HEK293 (cell line): ENCODE measurements around the gene GLT8D2.

Experiments
- CTCF ChIA-PET: fragments of 350-600 bp; formaldehyde crosslinking; extraction: SDS; loops from one replicate; lab custom pipeline; 2021; ENCODE audit warnings: antibody characterized with exemption; lab: Yijun Ruan, JAX
- POLR2A ChIA-PET: fragments of 300-600 bp; formaldehyde crosslinking; extraction: SDS; loops from one replicate; lab custom pipeline; 2020; ENCODE audit warnings: antibody characterized with exemption, inconsistent platforms; lab: Yijun Ruan, JAX
- H3K27ac ChIP-seq: fragments of 200-500 bp; sonication (Bioruptor generic); 2 replicates; pipeline ENCODE4 v1.5.1; 2014; ENCODE audit warnings: low read depth, low read length, control low read depth, inconsistent platforms; ENCODE audit errors: extremely low read depth
- H3K36me3 ChIP-seq, 2 experiments: fragments of 200-500 bp in 1 of 2; sonication (Bioruptor generic) in 1 of 2; 1 replicate in 1 of 2; 2 replicates in 1 of 2; pipeline ENCODE4 v1.5.1; 2014 to 2017; ENCODE audit warnings: inconsistent platforms in 2 of 2, low read length in 2 of 2; ENCODE audit not compliant: control insufficient read depth in 2 of 2, insufficient read depth in 1 of 2
- H3K4me1 ChIP-seq: fragments of 200-500 bp; sonication (Bioruptor generic); 2 replicates; pipeline ENCODE4 v1.5.1; 2014; ENCODE audit warnings: mild to moderate bottlenecking, low read length, inconsistent platforms; ENCODE audit not compliant: control insufficient read depth, insufficient read depth
- H3K4me3 ChIP-seq: 2 replicates; pipeline ENCODE4 v1.5.1; 2011; ENCODE audit warnings: low read depth, mild to moderate bottlenecking, control low read depth, low read length, moderate library complexity
- H3K9me3 ChIP-seq: fragments of 200-500 bp; sonication (Bioruptor generic); 2 replicates; pipeline ENCODE4 v1.5.1; 2014; ENCODE audit warnings: low read depth, low read length, inconsistent platforms; ENCODE audit not compliant: control insufficient read depth, insufficient read depth
- GLIS2 ChIP-seq: fragments of 450-650 bp; formaldehyde crosslinking; IDR thresholded peaks from 2 replicates; pipeline ENCODE4 v1.5.1; 2016; ENCODE audit warnings: missing biosample characterization, missing genetic modification characterization
- KLF8 ChIP-seq: fragments of 450-650 bp; formaldehyde crosslinking; IDR thresholded peaks from 2 replicates; pipeline ENCODE4 v1.5.1; 2016; ENCODE audit warnings: missing biosample characterization, missing genetic modification characterization
- MZF1 ChIP-seq: fragments of 450-650 bp; formaldehyde crosslinking; IDR thresholded peaks from 2 replicates; pipeline ENCODE4 v1.5.1; 2017; ENCODE audit warnings: missing biosample characterization, missing genetic modification characterization, borderline replicate concordance
- TSHZ1 ChIP-seq: fragments of 450-650 bp; formaldehyde crosslinking; IDR thresholded peaks from 2 replicates; pipeline ENCODE4 v1.5.1; 2016; ENCODE audit warnings: missing biosample characterization, missing genetic modification characterization, borderline replicate concordance
- YY2 ChIP-seq: fragments of 450-650 bp; formaldehyde crosslinking; IDR thresholded peaks from 2 replicates; pipeline ENCODE4 v1.5.1; 2016; ENCODE audit warnings: missing biosample characterization, missing genetic modification characterization
- ZBTB17 ChIP-seq: fragments of 450-650 bp; formaldehyde crosslinking; IDR thresholded peaks from 2 replicates; pipeline ENCODE4 v1.5.1; 2016; ENCODE audit warnings: missing biosample characterization, missing genetic modification characterization
- ZBTB26 ChIP-seq: fragments of 450-650 bp; formaldehyde crosslinking; optimal IDR thresholded peaks from 2 replicates; pipeline ENCODE3; 2016; ENCODE audit warnings: missing biosample characterization, mild to moderate bottlenecking, missing genetic modification characterization
- ZNF645 ChIP-seq: fragments of 450-650 bp; formaldehyde crosslinking; IDR thresholded peaks from 2 replicates; pipeline ENCODE4; 2016; ENCODE audit warnings: missing biosample characterization, missing genetic modification characterization
- ZNF704 ChIP-seq: fragments of 450-650 bp; formaldehyde crosslinking; IDR thresholded peaks from 2 replicates; pipeline ENCODE4 v1.5.1; 2016; ENCODE audit warnings: missing biosample characterization, missing genetic modification characterization
- ZNF747 ChIP-seq: fragments of 450-650 bp; formaldehyde crosslinking; IDR thresholded peaks from 2 replicates; pipeline ENCODE4 v1.5.1; 2016; ENCODE audit warnings: missing biosample characterization, missing genetic modification characterization
- TF ChIP-seq, protein P1 (sequence below): fragments of 450-650 bp; formaldehyde crosslinking; IDR thresholded peaks from 2 replicates; pipeline ENCODE4 v1.5.1; 2016; ENCODE audit warnings: missing biosample characterization, missing genetic modification characterization

Gene GLT8D2

DNA sequence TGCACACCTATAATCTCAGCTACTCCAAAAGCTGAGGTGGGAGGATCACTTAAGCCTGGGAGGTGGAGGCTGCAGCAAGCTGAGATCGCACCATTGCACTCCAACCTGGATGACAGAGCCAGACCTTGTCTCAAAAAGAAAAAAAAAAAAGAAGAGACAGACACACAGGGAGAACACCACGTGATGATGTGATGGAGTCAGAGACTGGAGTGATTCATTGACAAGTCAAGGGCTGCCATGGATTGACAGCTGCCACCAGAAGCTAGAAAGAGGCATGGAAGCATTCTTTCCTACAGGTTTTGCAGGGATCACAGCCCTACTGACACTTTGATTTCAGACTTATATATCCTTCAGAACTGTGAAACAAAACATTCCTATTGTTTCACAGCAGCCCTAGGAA is 10.8 kb upstream of the GLT8D2 start:
- POLR2A ChIA-PET = interaction anchor here (0.7 kb wide), 1 partner anchor 94 kb away, joined by 3 read pairs; no protein-coding TSS in a partner anchor
- TF ChIP-seq TSHZ1 (tag by site-specific recombination) (peak; percentile 96; the same call in 1 of the 2 replicates), ZBTB17 (0 out of 2 replicates have a peak, but pooled peaks have one; percentile 18), ZBTB26 (no peak)
- no peak overlapping the region for H3K27ac ChIP-seq
- peaks cover 3% of the 10 kb centered on the region; the same call in 1 of the 2 replicates for H3K4me1 ChIP-seq
- no peaks in the 10 kb centered on the region for H3K36me3 ChIP-seq
- H3K9me3 ChIP-seq = no peaks in the 10 kb centered on the region
- CTCF ChIA-PET = no interaction called here
- no peak overlapping the region for H3K4me3 ChIP-seq

DNA sequence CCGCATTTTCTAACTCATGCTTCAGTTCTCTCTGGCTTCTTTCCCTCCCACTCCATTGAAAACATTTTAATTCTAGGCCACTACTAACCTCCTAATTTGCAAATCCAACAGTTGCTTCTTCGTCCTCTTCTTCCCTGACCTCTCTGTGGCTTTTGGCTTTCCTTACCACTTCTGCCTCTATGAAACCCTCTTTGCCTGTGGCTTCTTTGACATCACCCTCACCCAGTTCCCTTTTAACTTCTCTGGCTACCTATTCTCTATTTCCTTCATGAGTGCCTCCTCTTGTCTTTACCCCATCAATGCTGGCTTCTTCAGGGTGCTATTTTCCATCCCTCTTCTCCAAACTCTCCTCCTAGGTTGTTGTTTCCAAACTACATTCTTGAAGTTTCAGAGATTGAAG is 10.0 kb upstream of the GLT8D2 start:
- H3K36me3 ChIP-seq = no peaks in the 10 kb centered on the region
- H3K4me3 ChIP-seq = no peak overlapping the region
- ChIA-PET CTCF (interaction anchor here (2.7 kb wide), 1 partner anchor 49 kb away, joined by 24 read pairs; no protein-coding TSS in a partner anchor), POLR2A (no interaction called here)
- H3K4me1 ChIP-seq = no peaks in the 10 kb centered on the region
- TF ChIP-seq KLF8 = no peak
- TF ChIP-seq GLIS2 (tag by site-specific recombination) = no peak
- TF ChIP-seq YY2 (tag by site-specific recombination) = no peak
- TF ChIP-seq, protein P1, sequence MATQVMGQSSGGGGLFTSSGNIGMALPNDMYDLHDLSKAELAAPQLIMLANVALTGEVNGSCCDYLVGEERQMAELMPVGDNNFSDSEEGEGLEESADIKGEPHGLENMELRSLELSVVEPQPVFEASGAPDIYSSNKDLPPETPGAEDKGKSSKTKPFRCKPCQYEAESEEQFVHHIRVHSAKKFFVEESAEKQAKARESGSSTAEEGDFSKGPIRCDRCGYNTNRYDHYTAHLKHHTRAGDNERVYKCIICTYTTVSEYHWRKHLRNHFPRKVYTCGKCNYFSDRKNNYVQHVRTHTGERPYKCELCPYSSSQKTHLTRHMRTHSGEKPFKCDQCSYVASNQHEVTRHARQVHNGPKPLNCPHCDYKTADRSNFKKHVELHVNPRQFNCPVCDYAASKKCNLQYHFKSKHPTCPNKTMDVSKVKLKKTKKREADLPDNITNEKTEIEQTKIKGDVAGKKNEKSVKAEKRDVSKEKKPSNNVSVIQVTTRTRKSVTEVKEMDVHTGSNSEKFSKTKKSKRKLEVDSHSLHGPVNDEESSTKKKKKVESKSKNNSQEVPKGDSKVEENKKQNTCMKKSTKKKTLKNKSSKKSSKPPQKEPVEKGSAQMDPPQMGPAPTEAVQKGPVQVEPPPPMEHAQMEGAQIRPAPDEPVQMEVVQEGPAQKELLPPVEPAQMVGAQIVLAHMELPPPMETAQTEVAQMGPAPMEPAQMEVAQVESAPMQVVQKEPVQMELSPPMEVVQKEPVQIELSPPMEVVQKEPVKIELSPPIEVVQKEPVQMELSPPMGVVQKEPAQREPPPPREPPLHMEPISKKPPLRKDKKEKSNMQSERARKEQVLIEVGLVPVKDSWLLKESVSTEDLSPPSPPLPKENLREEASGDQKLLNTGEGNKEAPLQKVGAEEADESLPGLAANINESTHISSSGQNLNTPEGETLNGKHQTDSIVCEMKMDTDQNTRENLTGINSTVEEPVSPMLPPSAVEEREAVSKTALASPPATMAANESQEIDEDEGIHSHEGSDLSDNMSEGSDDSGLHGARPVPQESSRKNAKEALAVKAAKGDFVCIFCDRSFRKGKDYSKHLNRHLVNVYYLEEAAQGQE (tag by site-specific recombination) = no peak
- TF ChIP-seq ZNF645 = no peak
- no peak for TF ChIP-seq MZF1 (tag by site-specific recombination)
- no peak for TF ChIP-seq ZNF704 (tag by site-specific recombination)
- no peak overlapping the region for H3K27ac ChIP-seq
- no peaks in the 10 kb centered on the region for H3K9me3 ChIP-seq

- H3K4me1 ChIP-seq = no peaks in the 10 kb centered on the region
- TF ChIP-seq ZNF747 (tag by site-specific recombination) = no peak
- ChIA-PET CTCF (interaction anchor here (0.9 to 2.7 kb wide), 5 partner anchors 9 to 93 kb away, joined by 4 to 24 read pairs (median 6); partner anchors contain the start of gene TDG), POLR2A (no interaction called here)
- H3K4me3 ChIP-seq = no peak overlapping the region
- H3K36me3 ChIP-seq = no peaks in the 10 kb centered on the region
- H3K9me3 ChIP-seq = no peaks in the 10 kb centered on the region
- H3K27ac ChIP-seq = no peak overlapping the region
These were observed 8.8 kb upstream of the GLT8D2 start for GRCh38 chr12:104058802-104059201.
